ENCODE measurements around the gene NKAIN2.
"Not testable (repeated sequence)": the region's sequence is repeated elsewhere in the genome, so short reads cannot be mapped to it uniquely, and the experiment has no call there.

Gene NKAIN2

DNA sequence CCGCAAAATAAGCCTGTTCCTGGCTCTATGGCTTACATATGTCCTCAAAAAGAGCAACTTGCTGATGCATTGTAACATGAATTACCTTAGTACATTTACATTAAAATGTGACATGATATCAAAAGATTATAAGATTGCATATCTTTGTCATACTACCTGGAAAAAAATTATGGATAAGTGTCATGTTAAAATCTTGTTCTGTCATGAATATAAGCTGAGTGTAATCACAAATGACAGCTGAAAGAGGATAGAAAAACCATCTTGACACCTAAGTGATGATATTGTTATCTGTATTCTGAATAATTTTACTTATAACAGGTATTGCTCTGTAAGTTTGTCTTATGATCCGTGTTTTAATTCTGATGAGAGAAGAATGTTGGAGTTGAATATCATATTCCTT, 655.6 kb downstream of the NKAIN2 start:
- no peak for DNase-seq

DNA sequence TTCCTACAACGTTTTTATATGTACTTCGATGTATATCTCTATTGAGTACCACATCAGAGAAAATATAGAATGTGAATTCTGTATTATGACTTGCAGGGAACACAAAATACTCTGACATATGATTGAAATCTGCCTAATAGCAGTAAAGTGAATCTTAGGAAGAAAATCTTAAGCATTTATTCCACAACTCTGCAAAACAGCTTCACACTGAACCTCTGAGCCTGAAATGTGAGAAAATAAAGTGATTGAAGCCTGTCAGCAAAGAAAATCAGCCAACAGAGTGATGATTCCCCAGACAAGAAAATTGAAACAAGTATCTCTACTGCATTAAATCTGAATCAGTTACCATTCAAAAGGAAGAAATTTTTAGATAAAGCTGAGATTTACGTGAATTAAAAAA, 659.1 kb downstream of the NKAIN2 start:
- no peak for DNase-seq

DNA sequence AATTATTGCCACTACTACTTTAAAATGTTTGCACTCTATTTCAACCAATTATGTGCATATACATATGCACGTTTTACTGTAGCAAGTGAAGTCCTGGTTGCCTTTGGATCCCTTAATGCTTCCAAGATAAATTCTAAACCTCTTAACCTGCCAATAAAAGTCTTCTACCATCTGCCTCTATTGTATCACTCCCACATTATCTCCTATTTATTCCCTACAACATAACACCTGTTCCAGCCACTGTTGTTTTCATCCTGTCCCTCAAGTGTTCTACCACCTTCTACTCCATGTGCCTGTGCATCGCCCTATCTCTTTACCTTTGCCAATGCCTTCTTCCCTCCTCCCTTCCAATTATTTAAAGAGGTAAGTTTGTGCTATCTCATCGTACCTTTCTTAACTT, 659.6 kb downstream of the NKAIN2 start:
- DNase-seq, result no peak

DNA sequence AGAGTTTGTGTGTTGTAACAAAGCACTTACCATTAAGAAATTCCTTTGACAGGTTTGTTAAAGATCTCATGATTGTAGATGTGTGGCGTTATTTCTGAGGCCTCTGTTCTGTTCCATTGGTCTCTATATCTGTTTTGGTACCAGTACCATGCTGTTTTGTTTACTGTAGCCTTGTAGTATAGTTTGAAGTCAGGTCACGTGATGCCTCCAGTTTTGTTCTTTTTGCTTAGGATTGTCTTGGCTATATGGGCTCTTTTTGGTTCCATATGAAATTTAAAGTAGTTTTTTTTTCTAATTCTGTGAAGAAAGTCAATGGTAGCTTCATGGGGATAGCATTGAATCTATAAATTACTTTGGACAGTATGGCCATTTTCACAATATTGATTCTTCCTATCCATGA, 660.9 kb downstream of the NKAIN2 start:
- DNase-seq, result not testable (repeated sequence)

DNA sequence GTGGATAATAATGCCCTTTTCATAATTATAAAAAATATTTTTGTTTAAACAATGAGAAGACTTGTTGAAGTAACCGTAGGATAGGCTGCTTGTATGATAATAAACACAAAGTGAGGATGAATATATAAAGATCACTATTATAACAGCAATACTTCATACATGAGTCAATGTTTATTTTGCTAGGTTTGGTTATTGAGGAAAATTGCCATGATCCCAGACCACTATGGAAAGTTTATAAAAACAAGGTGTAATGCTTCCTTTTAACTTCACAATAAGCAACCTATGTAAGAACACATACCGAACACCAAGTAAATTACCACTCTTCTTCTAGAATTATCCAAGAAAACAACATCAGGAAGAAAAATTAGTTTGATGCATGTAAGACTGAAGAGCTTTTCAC, 663.3 kb downstream of the NKAIN2 start:
- DNase-seq, result no peak

DNA sequence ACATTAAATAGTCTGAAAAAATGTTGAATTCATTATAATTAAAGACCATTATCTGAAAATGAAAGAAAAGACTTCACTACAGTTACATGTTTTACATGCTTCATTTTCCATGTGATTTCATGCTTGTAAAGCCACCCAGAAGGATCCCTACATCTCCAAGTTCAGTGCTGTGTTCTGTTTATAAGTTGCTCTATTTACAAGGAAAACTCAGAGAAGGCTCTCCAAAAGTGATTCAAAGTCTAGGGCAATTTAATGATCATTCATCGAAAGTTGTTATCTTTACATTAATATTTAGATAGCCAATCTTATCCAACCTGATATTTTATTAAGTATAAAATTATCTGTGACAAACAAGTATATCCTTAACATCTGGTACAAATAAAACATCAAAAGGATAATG, 663.7 kb downstream of the NKAIN2 start:
- DNase-seq, result no peak

DNA sequence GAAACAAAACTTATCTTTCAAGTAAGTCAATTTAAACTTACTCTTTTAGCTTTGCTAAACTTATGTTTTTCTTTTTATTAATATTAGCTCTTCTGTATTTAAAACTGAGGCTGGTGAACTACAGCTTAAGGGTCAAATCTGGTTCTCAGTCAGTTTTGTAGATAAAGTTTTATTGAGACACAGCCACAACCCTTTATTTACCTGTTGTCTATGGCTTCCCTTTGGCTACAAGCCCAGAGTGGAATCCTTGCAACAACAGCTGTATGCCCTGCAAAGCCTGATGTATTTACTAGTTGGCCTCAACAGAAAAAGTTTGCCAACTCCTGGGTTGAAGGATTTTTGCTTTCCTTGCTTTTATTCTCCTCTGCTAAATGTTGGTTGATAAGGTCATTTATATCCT, 667.1 kb downstream of the NKAIN2 start:
- DNase-seq, result no peak

DNA sequence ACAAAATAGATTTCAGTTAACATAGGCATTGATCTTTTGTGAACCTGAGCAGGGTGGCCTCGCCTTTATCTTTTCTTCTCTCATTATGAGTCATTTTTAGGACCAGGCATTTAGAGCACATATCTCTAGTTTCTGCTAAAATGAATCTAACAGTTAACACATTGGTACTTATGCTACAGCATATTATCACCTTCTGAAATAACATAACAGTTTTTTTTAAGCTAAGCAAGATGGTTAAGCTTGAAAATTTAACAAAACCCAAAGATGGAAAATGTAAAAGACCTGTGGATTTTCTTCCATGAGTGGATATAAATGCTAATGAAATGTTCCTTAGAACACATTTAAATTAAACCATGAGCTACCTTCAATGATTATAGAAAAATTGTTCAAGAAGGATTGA, 671.5 kb downstream of the NKAIN2 start:
- no peak for DNase-seq

DNA sequence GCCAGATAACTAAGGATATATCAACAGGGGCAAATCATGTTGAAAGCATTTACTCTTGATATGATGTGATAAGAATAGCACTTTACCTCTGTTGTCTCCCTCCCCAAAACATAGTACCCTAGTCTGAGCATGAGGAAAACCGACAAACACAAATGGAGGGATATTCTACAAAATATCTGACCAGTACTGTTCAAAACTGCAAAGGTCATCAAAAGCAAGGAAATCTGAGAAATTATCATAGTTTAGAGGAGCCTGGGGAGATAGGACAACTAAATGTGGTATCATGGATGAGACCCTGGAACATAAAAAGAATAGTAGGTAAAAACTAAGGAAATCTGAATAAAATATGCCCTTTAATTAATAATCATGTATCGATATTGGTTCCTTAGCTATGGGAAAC, 675.2 kb downstream of the NKAIN2 start:
- no peak for DNase-seq

DNA sequence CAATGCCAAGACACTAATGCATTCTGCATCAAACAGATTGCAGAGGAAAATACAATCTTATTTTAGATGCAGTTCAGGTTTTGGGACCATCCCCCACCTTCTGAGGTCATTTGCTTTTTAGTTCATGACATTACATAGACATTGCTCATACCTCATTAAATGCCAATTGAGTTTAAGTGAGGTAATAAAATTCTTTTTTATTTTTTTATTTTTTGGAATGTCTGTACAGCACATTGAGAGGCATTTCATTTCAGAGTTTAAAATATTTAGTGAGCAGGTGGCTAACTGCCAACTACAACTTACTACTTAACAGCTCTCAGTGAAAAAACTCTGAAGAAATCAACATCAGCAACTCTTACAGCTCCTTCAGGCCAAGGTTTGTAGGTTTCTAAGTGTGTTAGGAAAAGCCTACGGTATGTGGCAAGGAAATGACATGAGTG, 676.3 kb downstream of the NKAIN2 start:
- peak; percentile 47 for DNase-seq

DNA sequence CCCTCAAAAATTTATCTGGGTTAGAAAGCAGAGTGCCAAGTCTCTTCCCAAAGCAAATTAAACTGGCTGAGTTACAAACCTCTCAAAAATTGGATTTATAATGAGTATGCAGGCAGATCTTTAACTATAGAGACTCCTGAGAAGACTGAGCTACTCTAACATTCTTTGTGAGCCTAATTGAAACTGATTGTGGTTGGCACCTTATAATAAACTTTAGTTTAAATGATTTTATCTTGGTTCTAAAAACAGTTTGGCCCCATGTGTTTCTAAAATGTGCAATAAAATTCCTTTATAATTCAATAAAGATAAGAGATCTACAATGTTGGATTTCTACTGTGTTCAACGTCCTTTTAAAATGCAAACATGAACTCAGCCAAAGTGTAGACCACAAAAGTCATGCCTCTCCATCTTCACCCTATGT, 678.4 kb downstream of the NKAIN2 start:
- DNase-seq, result no peak

DNA sequence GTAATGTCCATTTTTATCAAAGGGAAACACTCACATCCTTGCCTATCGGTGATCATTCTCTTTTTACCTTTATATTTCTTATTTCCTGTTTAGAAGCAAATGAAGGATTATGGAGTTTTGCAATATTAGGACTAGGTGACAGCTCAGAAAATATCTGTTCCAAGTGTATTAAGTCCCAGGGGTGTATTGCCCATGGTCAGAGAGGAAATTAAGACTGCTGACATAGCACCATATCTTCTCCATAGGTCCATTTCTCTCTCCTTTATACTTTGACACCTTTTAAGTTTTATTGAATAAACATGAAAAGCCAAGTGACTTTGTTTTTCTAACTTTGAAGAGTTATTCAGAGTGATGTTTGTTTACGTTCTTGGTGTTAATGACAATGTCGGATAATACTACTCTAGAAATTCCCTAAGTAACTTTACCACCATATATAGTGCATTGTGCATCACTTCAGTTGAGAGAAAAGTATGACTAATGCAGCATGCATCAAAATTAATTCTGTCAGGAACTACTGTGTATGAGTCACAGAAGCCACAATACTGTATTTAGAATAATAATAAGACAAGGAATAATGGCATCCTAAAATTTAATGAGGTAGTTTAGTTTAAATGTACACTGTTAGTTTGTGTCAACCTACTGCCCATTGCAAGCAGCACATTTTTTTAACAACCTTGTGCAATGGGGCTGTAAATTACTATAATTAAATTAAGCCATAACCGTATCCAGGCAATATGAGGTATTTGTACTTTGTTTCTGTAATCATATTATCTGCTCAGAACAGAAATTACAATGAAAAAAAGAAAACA, 684.2 kb downstream of the NKAIN2 start:
- peak; percentile 86 for DNase-seq

DNA sequence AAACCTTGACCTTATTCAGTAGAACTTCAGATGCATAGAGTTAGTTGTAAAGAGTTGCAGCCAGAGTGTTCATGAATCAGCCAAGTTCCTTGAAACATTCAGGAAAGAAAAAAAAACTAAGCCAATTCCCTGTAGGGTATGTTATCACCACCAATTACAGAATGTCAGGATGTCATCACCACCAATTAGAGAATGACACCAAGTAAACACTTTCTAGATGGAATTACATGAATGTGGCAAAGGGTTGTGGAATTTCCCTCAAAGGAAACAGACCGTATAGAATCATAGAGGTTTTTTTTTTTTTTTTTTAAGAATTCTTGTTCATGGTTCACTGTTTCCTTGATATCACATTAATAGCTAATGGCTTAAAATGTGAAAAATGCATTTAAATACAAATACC, 686.5 kb downstream of the NKAIN2 start:
- peak; percentile 91 for DNase-seq

DNA sequence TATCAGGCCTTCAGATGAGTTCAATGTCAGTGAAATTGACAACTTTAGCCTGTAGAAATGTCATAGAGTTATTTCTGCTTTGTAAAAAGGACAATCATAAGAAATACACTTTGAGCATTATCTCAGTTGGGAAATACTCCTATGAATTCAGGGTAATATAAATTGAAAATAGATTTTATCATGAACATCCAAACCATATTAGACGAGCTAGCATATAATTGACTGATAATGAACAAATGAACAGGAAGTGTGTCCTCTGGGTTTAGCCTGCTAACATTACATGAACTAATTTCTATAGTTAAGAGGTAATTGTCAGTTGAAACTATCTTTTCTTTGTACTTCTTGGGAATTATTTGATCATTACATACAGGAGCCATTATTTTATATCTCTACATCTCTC, 689.6 kb downstream of the NKAIN2 start:
- no peak for DNase-seq

DNA sequence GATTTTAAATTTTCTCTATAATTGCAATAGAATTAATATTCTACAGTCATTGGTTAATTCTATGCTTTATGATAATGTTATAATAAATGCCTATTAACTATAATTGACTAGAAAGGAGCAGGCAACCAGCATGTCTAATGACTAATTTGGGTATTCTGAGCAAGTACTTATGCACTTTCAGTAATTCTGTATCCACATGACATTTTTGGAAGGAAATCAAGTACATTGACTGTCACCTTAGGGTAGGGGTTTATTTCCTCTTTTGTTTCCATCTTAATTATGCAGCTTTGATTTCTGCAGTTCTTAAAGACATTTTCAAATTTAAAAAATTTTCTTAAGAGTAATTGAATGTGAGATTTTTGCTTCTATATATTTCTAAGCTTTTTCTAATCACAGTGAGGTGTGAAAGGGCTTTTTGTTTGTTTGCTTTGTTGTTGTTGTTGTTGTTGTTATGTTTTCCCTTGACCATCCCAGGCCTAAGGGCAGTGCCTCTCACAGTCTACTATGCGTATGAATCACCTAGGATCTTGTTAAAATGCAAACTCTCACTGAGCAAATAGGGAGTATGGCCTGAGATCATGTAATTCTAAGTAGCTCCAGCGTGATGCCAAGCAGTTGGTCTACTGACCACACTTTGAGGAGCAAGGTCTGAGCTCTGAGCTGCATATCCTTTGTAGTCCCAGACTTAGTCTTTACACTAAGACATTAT, 691.4 kb downstream of the NKAIN2 start:
- no peak for DNase-seq

DNA sequence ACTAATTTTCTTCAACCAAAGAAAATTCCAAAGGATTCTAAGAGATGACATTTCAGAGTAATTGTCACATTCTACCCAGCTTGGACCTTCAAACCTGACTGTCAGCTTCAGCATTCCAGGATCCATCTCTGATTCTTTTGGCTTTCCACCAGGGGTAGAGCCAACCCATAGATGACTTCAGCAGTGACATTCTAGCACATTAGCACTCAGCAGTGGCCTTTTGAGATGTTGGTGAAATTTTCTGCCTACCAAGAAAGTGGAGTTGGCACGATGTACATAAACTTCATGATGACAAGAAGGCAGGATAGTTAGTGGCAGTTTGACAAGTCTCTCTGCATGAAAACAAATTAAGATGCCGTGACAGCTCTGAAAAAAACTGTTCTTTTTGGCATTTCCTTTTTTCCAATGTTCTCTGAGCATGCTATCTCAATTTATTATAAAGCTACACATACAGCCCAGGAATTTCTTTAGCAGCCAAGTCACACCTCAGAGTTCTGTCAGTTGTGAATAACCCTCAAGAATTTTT, 692.1 kb downstream of the NKAIN2 start:
- DNase-seq, result no peak

DNA sequence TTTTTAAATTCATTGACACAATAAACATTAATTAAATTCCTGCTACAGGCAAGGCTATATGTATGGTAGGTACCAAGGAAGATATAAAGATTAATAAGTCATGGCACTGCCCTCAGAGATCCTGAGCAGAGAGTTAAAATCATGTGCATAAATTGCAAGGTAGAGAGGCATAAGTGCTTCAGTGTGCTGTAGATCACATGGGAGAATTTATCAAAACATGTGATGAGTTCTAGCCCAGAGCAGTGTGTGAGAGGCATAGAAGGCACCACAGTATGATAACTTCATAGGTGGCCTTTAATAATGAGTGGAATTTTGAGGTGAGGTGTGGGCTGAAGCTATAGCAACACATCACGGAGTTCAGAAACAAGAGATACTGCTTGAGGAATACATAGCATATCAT, 692.7 kb downstream of the NKAIN2 start:
- no peak for DNase-seq

DNA sequence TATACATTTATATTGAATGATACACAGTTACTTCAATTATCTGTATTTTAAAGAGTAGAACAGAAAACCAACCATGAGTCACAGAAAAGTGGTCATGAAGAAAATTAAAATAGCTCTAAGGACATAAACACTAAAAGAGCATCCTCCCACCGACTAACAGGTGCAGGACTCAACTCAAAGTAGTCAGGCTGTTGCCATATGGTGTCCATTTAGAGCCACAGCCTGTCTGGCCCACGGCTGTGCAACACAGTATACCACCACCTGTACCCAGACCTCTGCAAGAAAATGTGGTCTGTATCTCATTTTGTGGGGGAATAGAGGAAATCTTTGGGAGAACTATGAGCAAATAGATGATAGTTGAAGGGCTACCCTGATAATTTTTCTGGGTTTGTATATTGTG, 708.8 kb downstream of the NKAIN2 start:
- DNase-seq, result no peak

DNA sequence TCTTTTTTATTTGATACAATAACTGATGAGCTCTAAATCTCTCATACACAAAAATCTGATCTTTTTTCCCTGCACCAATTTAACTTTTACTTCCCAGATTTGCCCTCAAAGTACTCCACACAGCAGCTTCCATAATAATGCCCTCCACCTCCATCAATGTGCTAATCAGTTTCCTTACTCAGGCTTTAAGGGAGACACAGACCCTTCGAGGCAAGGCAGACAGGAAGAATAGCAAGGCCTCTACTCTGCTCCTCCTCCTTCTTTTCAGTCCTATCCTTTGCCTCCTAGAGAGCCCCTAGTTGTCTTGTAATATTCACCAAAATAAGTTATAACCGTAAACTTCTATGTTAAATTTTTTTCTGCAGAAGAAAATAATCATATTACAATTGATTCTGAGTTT, 713.7 kb downstream of the NKAIN2 start:
- DNase-seq, result no peak

DNA sequence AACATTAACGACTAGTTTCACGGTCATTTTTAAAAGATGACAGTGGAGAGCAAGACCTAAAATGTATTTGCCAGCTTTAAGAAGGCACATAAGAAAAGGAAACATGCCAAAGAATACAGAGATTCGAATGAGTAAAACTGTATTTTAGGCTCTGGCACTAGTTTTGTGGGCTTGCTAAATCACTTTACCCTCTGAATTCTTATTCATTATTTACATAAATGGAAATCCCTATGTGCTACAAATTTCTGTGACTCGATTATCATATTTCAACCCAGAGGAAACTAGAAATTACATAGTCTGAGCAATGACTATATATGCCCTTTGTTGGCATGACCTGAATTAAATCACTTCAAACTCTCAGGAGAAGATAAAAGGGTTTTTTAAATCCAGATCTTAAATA, 716.8 kb downstream of the NKAIN2 start:
- DNase-seq, result no peak

DNA sequence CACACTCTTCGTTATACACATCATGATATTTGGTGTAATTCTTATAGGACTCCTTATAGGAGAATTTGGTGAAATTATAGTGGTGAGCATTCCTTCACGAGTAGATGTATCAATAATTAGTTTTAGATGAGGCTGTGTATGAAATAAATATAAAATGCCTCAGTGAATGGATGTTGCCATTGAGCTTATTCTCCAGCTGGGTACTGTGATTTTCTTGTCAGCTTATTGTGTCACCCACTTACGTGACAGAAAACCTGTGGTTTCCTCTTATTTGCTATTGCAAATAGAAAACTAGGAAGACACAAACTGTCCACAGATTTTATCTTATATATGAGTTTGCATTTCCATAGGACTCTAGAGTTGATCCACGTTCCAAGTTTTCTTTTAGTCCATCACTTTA, 718.7 kb downstream of the NKAIN2 start:
- no peak for DNase-seq

DNA sequence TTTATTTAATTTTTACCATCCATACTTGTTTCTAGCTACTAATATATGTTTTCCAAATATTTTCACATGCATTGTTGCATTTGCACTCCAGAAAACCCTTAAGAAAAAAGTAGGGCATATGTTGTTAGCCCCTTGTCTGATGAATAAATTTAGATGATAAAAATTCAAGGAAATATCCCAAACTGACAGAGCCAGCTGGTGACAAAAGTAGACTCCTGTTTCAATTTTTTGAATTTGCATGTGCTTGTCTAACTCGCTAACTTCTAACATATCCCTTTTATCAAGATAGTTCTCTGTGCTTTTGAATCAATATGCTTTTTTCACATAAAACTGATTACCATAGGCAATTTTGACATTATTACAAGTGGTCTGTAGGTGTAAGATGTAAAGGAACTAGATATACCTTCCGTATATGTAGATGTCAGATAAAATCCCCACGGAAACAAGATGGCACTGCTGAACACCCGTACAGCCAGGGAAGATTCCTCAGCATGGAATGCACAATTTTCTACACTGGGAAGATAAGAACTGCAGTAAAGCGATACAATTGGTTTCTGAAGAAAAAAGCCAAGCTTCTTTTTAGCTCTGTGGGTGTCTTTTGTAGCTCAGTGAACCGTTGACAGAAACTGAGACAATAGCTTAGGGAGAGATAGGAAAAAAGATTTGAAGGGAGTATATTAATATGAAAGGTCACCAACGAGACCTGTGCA, 721.0 kb downstream of the NKAIN2 start:
- DNase-seq, result no peak

DNA sequence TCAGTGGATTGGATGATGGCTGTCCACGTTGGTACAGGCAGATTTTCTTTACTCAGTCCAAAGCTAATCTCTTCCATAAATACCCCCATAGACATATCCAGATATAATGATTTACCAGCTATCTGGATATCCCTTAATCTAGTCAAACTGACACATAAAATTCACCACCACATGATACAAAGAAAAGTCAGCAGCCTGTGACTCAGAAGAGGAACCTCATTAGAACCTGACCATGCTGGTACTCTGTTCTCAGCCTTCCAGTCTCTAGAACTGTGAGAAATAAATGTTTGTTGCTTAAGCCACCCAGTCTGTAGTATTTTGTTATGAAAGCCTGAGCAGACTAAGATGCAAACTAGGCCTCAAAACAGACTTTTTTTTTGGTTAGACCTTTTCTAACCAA, 727.3 kb downstream of the NKAIN2 start:
- DNase-seq, result no peak

DNA sequence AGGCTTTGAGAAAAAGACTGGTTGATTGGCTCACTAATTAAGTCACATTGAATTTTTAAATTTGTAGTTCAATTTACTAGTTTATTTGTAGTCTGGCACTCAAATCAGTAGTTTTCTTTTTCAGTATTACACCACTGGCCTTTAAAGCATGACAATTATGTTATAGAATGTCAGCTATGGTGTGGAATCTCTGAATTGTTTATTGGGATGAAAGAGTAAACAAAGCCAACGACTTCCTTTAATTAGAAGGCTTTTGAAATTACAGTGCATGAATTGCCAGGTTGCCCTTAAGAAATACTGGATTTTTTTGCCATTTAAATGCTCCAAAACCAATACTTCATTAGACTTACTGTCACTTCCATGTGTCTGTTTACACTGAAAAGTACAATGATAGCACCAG, 731.6 kb downstream of the NKAIN2 start:
- no peak for DNase-seq

Measured in kidney glomerular epithelial cell (primary cell).